Measurements from ENCODE around the gene DSCAML1.

- TF ChIP-seq TARDBP (IDR thresholded peaks at IDR 0.05) (no peak), FOXM1 (IDR thresholded peaks at IDR 0.05; ENCODE audit: borderline replicate concordance) (no peak)
These were observed 388.7 kb downstream of the DSCAML1 start for GRCh38 chr11:117408356-117408755.
